HEK293 (cell line): ENCODE data around the gene PPM1K.

Source experiments
- CTCF ChIA-PET: fragments of 350-600 bp; formaldehyde crosslinking; extraction: SDS; loops from one replicate; lab custom pipeline; 2021; ENCODE audit warnings: antibody characterized with exemption; lab: Yijun Ruan, JAX
- POLR2A ChIA-PET: fragments of 300-600 bp; formaldehyde crosslinking; extraction: SDS; loops from one replicate; lab custom pipeline; 2020; ENCODE audit warnings: antibody characterized with exemption, inconsistent platforms; lab: Yijun Ruan, JAX
- H3K27ac ChIP-seq: fragments of 200-500 bp; sonication (Bioruptor generic); 2 replicates; pipeline ENCODE4 v1.5.1; 2014; ENCODE audit warnings: low read depth, low read length, control low read depth, inconsistent platforms; ENCODE audit errors: extremely low read depth
- H3K36me3 ChIP-seq, 2 experiments: fragments of 200-500 bp in 1 of 2; sonication (Bioruptor generic) in 1 of 2; 1 replicate in 1 of 2; 2 replicates in 1 of 2; pipeline ENCODE4 v1.5.1; 2014 to 2017; ENCODE audit warnings: inconsistent platforms in 2 of 2, low read length in 2 of 2; ENCODE audit not compliant: control insufficient read depth in 2 of 2, insufficient read depth in 1 of 2
- H3K4me1 ChIP-seq: fragments of 200-500 bp; sonication (Bioruptor generic); 2 replicates; pipeline ENCODE4 v1.5.1; 2014; ENCODE audit warnings: mild to moderate bottlenecking, low read length, inconsistent platforms; ENCODE audit not compliant: control insufficient read depth, insufficient read depth
- H3K4me3 ChIP-seq: 2 replicates; pipeline ENCODE4 v1.5.1; 2011; ENCODE audit warnings: low read depth, mild to moderate bottlenecking, control low read depth, low read length, moderate library complexity
- H3K9me3 ChIP-seq: fragments of 200-500 bp; sonication (Bioruptor generic); 2 replicates; pipeline ENCODE4 v1.5.1; 2014; ENCODE audit warnings: low read depth, low read length, inconsistent platforms; ENCODE audit not compliant: control insufficient read depth, insufficient read depth
- GLI4 ChIP-seq: fragments of 450-650 bp; formaldehyde crosslinking; IDR thresholded peaks from 2 replicates; pipeline ENCODE4 v1.5.1; 2016; ENCODE audit warnings: missing biosample characterization, missing genetic modification characterization
- KLF7 ChIP-seq: fragments of 450-650 bp; formaldehyde crosslinking; IDR thresholded peaks from 2 replicates; pipeline ENCODE4 v1.5.1; 2016; ENCODE audit warnings: missing biosample characterization, missing genetic modification characterization, borderline replicate concordance
- OSR2 ChIP-seq: fragments of 450-650 bp; formaldehyde crosslinking; IDR thresholded peaks from 2 replicates; pipeline ENCODE4 v1.5.1; 2016; ENCODE audit warnings: missing biosample characterization, missing genetic modification characterization
- PBX3 ChIP-seq: sonication (generic); formaldehyde crosslinking; IDR thresholded peaks from 2 replicates; pipeline ENCODE4 v1.8.1; 2022; ENCODE audit warnings: mild to moderate bottlenecking, moderate library complexity, missing genetic modification reagents
- PRDM4 ChIP-seq: fragments of 450-650 bp; formaldehyde crosslinking; IDR thresholded peaks from 2 replicates; pipeline ENCODE4 v1.5.1; 2017; ENCODE audit warnings: missing biosample characterization, missing genetic modification characterization
- ZBTB1 ChIP-seq: fragments of 450-650 bp; formaldehyde crosslinking; IDR thresholded peaks from 2 replicates; pipeline ENCODE4 v1.5.1; 2016; ENCODE audit warnings: missing biosample characterization, missing genetic modification characterization
- ZFP37 ChIP-seq: fragments of 450-650 bp; formaldehyde crosslinking; IDR thresholded peaks from 2 replicates; pipeline ENCODE4 v1.5.1; 2016; ENCODE audit warnings: missing biosample characterization, missing genetic modification characterization
- ZIC2 ChIP-seq: fragments of 450-650 bp; formaldehyde crosslinking; IDR thresholded peaks from 2 replicates; pipeline ENCODE4 v1.5.1; 2016; ENCODE audit warnings: missing biosample characterization, missing genetic modification characterization
- ZNF138 ChIP-seq: fragments of 450-650 bp; formaldehyde crosslinking; IDR thresholded peaks from 2 replicates; pipeline ENCODE4 v1.5.1; 2016; ENCODE audit warnings: missing biosample characterization, missing genetic modification characterization, borderline replicate concordance
- ZNF146 ChIP-seq: fragments of 450-650 bp; formaldehyde crosslinking; IDR thresholded peaks from 2 replicates; pipeline ENCODE4 v1.5.1; 2016; ENCODE audit warnings: missing biosample characterization, missing genetic modification characterization
- ZNF155 ChIP-seq: fragments of 450-650 bp; formaldehyde crosslinking; IDR thresholded peaks from 2 replicates; pipeline ENCODE4 v1.5.1; 2016; ENCODE audit warnings: missing biosample characterization, missing genetic modification characterization
- ZNF184 ChIP-seq: fragments of 450-650 bp; IDR thresholded peaks from 2 replicates; pipeline ENCODE4 v1.5.1; 2018; ENCODE audit warnings: missing biosample characterization, mild to moderate bottlenecking, missing genetic modification characterization
- ZNF214 ChIP-seq: fragments of 450-650 bp; formaldehyde crosslinking; IDR thresholded peaks from 2 replicates; pipeline ENCODE4 v1.5.1; 2017; ENCODE audit warnings: missing biosample characterization, mild to moderate bottlenecking, missing genetic modification characterization, borderline replicate concordance
- ZNF248 ChIP-seq: fragments of 450-650 bp; formaldehyde crosslinking; IDR thresholded peaks from 2 replicates; pipeline ENCODE4 v1.5.1; 2017; ENCODE audit warnings: missing biosample characterization, missing genetic modification characterization
- ZNF510 ChIP-seq: fragments of 450-650 bp; formaldehyde crosslinking; IDR thresholded peaks from 2 replicates; pipeline ENCODE4 v1.5.1; 2018; ENCODE audit warnings: mild to moderate bottlenecking, missing genetic modification characterization, missing biosample characterization; ENCODE audit not compliant: insufficient replicate concordance
- ZNF530 ChIP-seq: fragments of 450-650 bp; formaldehyde crosslinking; IDR thresholded peaks from 2 replicates; pipeline ENCODE4 v1.5.1; 2016; ENCODE audit warnings: low read depth, missing biosample characterization, missing genetic modification characterization
- ZNF548 ChIP-seq: fragments of 450-650 bp; formaldehyde crosslinking; IDR thresholded peaks from 2 replicates; pipeline ENCODE4 v1.5.1; 2016; ENCODE audit warnings: missing biosample characterization, missing genetic modification characterization
- ZNF580 ChIP-seq: fragments of 450-650 bp; formaldehyde crosslinking; IDR thresholded peaks from 2 replicates; pipeline ENCODE4 v1.5.1; 2016; ENCODE audit warnings: missing biosample characterization, missing genetic modification characterization
- ZNF792 ChIP-seq: fragments of 450-650 bp; formaldehyde crosslinking; IDR thresholded peaks from 2 replicates; pipeline ENCODE4 v1.5.1; 2016; ENCODE audit warnings: missing biosample characterization, missing genetic modification characterization
- TF ChIP-seq, protein P1 (sequence below): fragments of 450-650 bp; formaldehyde crosslinking; IDR thresholded peaks from 2 replicates; pipeline ENCODE4 v1.5.1; 2016; ENCODE audit warnings: missing biosample characterization, missing genetic modification characterization
- TF ChIP-seq, protein P2 (sequence below): fragments of 450-650 bp; formaldehyde crosslinking; IDR thresholded peaks from 2 replicates; pipeline ENCODE4 v1.5.1; 2016; ENCODE audit warnings: missing biosample characterization, missing genetic modification characterization
- TF ChIP-seq, protein P3 (sequence below): fragments of 450-650 bp; formaldehyde crosslinking; IDR thresholded peaks from 2 replicates; pipeline ENCODE4 v1.5.1; 2016; ENCODE audit warnings: missing biosample characterization, missing genetic modification characterization

Gene PPM1K

DNA sequence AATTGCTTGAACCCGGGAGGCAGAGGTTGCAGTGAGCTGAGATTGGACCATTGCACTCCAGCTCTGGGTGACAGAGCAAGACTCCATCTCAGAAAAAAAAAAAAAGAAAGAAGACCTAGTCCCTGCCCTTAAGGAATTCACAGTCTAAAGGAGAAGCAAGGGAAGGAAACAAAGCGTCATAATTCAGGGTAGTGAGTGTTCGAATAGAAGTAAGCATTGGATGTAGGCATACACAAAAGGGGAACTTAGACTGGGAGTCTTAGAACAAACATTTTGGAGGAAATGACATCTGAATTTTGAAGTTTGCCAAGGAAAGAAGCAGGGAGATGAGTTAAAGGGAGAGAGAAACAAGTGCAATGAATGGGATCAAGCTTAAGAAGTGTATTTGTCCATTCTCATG is 32.4 kb downstream of the PPM1K start (continued):
- TF ChIP-seq, protein P1, sequence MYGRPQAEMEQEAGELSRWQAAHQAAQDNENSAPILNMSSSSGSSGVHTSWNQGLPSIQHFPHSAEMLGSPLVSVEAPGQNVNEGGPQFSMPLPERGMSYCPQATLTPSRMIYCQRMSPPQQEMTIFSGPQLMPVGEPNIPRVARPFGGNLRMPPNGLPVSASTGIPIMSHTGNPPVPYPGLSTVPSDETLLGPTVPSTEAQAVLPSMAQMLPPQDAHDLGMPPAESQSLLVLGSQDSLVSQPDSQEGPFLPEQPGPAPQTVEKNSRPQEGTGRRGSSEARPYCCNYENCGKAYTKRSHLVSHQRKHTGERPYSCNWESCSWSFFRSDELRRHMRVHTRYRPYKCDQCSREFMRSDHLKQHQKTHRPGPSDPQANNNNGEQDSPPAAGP (tag by site-specific recombination), result no peak
- no peak for TF ChIP-seq PBX3 (CRISPR knock-in tag)
- no peak for TF ChIP-seq KLF7 (tag by site-specific recombination)
- no peak for TF ChIP-seq OSR2 (tag by site-specific recombination)
- TF ChIP-seq, protein P2, sequence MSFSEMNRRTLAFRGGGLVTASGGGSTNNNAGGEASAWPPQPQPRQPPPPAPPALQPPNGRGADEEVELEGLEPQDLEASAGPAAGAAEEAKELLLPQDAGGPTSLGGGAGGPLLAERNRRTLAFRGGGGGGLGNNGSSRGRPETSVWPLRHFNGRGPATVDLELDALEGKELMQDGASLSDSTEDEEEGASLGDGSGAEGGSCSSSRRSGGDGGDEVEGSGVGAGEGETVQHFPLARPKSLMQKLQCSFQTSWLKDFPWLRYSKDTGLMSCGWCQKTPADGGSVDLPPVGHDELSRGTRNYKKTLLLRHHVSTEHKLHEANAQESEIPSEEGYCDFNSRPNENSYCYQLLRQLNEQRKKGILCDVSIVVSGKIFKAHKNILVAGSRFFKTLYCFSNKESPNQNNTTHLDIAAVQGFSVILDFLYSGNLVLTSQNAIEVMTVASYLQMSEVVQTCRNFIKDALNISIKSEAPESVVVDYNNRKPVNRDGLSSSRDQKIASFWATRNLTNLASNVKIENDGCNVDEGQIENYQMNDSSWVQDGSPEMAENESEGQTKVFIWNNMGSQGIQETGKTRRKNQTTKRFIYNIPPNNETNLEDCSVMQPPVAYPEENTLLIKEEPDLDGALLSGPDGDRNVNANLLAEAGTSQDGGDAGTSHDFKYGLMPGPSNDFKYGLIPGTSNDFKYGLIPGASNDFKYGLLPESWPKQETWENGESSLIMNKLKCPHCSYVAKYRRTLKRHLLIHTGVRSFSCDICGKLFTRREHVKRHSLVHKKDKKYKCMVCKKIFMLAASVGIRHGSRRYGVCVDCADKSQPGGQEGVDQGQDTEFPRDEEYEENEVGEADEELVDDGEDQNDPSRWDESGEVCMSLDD (tag by site-specific recombination), result no peak
- no peak for TF ChIP-seq ZNF184 (tag by site-specific recombination)
- TF ChIP-seq ZNF580 (tag by site-specific recombination), result no peak

GRCh38 chr4:88247148-88247547 is 37.2 kb downstream of the PPM1K start:
- Histone ChIP-seq H3K9me3 (no peaks in the 10 kb centered on the region), H3K4me3 (no peak overlapping the region), H3K27ac (no peak overlapping the region), H3K36me3 (no peaks in the 10 kb centered on the region), H3K4me1 (no peaks in the 10 kb centered on the region)
- TF ChIP-seq ZNF510 (tag by site-specific recombination), result no peak
- no peak for TF ChIP-seq ZNF155 (tag by site-specific recombination)
- no peak for TF ChIP-seq ZNF214
- TF ChIP-seq ZNF548, result no peak
- TF ChIP-seq PRDM4 (tag by site-specific recombination), result no peak
- ChIA-PET CTCF (interaction anchor here (0.6 kb wide), 1 partner anchor 122 kb away, joined by 4 read pairs; no protein-coding TSS in a partner anchor), POLR2A (no interaction called here)

- no peaks in the 10 kb centered on the region for H3K36me3 ChIP-seq
- no peaks in the 10 kb centered on the region for H3K9me3 ChIP-seq
- H3K4me3 ChIP-seq, result no peak overlapping the region
- TF ChIP-seq ZNF146 (tag by site-specific recombination), result no peak
- TF ChIP-seq, protein P3, sequence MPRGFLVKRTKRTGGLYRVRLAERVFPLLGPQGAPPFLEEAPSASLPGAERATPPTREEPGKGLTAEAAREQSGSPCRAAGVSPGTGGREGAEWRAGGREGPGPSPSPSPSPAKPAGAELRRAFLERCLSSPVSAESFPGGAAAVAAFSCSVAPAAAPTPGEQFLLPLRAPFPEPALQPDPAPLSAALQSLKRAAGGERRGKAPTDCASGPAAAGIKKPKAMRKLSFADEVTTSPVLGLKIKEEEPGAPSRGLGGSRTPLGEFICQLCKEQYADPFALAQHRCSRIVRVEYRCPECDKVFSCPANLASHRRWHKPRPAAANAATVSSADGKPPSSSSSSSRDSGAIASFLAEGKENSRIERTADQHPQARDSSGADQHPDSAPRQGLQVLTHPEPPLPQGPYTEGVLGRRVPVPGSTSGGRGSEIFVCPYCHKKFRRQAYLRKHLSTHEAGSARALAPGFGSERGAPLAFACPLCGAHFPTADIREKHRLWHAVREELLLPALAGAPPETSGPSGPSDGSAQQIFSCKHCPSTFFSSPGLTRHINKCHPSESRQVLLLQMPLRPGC (tag by site-specific recombination), result no peak
- TF ChIP-seq ZIC2 (tag by site-specific recombination), result no peak
- no peak for TF ChIP-seq ZNF792 (tag by site-specific recombination)
- TF ChIP-seq ZNF248 (tag by site-specific recombination), result no peak
- no peak for TF ChIP-seq GLI4 (tag by site-specific recombination)
- TF ChIP-seq ZNF530 (tag by site-specific recombination), result no peak
- TF ChIP-seq ZNF138 (tag by site-specific recombination), result no peak
- no peak for TF ChIP-seq ZFP37 (tag by site-specific recombination)
- no peak for TF ChIP-seq ZBTB1 (tag by site-specific recombination)
- TF ChIP-seq, all 188 proteins: peak for 0
- Histone ChIP-seq H3K27ac (no peak overlapping the region), H3K4me1 (no peaks in the 10 kb centered on the region)
- ChIA-PET POLR2A (no interaction called here), CTCF (interaction anchor here (0.6 kb wide), 1 partner anchor 122 kb away, joined by 4 read pairs; no protein-coding TSS in a partner anchor)
These were observed 37.8 kb downstream of the PPM1K start for GRCh38 chr4:88246600-88246999.
